Adipocyte (in vitro differentiated cells): Measurements from ENCODE around the gene SDR42E2.
"Not testable (repeated sequence)": the region's sequence is repeated elsewhere in the genome, so short reads cannot be mapped to it uniquely, and the experiment has no call there.

ENCODE experiments used
- DNase-seq: peaks from one replicate; pipeline ENCODE4 v3.0.0-alpha.2; 2015; ENCODE audit warnings: low read depth
- H3K27me3 ChIP-seq: replicated peaks from 2 replicates; pipeline ENCODE4 v1.7.0; 2013; ENCODE audit warnings: mild to moderate bottlenecking, low read length, moderate library complexity; ENCODE audit not compliant: control insufficient read depth, insufficient read depth
- H3K36me3 ChIP-seq: 2 replicates; pipeline ENCODE4 v1.7.0; 2013; ENCODE audit warnings: low read length, mild to moderate bottlenecking, moderate library complexity; ENCODE audit not compliant: control insufficient read depth, insufficient read depth, severe bottlenecking
- H3K4me1 ChIP-seq: 2 replicates; pipeline ENCODE4 v1.7.0; 2013; ENCODE audit warnings: mild to moderate bottlenecking, low read length, moderate library complexity; ENCODE audit not compliant: control insufficient read depth, insufficient read depth
- H3K4me3 ChIP-seq: 2 replicates; pipeline ENCODE4 v1.7.0; 2013; ENCODE audit warnings: mild to moderate bottlenecking, low read length, moderate library complexity
- H3K9ac ChIP-seq: 2 replicates; pipeline ENCODE4 v1.7.0; 2013; ENCODE audit warnings: mild to moderate bottlenecking, low read length, moderate library complexity
- H3K9me3 ChIP-seq: 2 replicates; pipeline ENCODE4 v1.7.0; 2013; ENCODE audit warnings: mild to moderate bottlenecking, low read length, moderate library complexity; ENCODE audit not compliant: control insufficient read depth

Gene SDR42E2

GRCh38 chr16:22194707-22195444 lies 32.6 kb downstream of the SDR42E2 start:
- Histone ChIP-seq H3K9me3 (no peaks in the 10 kb centered on the region), H3K9ac (no peak overlapping the region), H3K4me3 (no peak overlapping the region), H3K4me1 (peaks cover 30% of the 10 kb centered on the region), H3K27me3 (no peaks in the 10 kb centered on the region), H3K36me3 (no peaks in the 10 kb centered on the region)
- DNase-seq: no peak

GRCh38 chr16:22195445-22195694 lies 33.1 kb downstream of the SDR42E2 start:
- no peak for DNase-seq
- H3K4me3 ChIP-seq: no peak overlapping the region
- no peaks in the 10 kb centered on the region for H3K27me3 ChIP-seq
- H3K36me3 ChIP-seq: no peaks in the 10 kb centered on the region
- H3K9ac ChIP-seq: no peak overlapping the region
- no peaks in the 10 kb centered on the region for H3K9me3 ChIP-seq
- H3K4me1 ChIP-seq: peaks cover 31% of the 10 kb centered on the region

- H3K36me3 ChIP-seq: no peaks in the 10 kb centered on the region
- H3K9ac ChIP-seq: peak overlapping the region; percentile 83
- peak overlapping the region; percentile 82 for H3K4me3 ChIP-seq
- peaks cover 31% of the 10 kb centered on the region for H3K4me1 ChIP-seq
- DNase-seq: peak; percentile 92
- H3K9me3 ChIP-seq: no peaks in the 10 kb centered on the region
- no peaks in the 10 kb centered on the region for H3K27me3 ChIP-seq
Observed at GRCh38 chr16:22195695-22196558, 33.6 kb downstream of the SDR42E2 start.

- H3K9ac ChIP-seq, DNase-seq, H3K36me3 ChIP-seq, H3K9me3 ChIP-seq, H3K27me3 ChIP-seq: not testable (repeated sequence)
- Histone ChIP-seq H3K4me1 (peaks cover 27% of the 10 kb centered on the region), H3K4me3 (peak overlapping the region; percentile 82)
Observed at GRCh38 chr16:22196559-22197168, 34.4 kb downstream of the SDR42E2 start.

GRCh38 chr16:22198547-22199293 lies 36.4 kb downstream of the SDR42E2 start:
- peak; percentile 27 for DNase-seq
- no peak overlapping the region for H3K4me3 ChIP-seq
- no peaks in the 10 kb centered on the region for H3K27me3 ChIP-seq
- no peaks in the 10 kb centered on the region for H3K36me3 ChIP-seq
- H3K9me3 ChIP-seq: no peaks in the 10 kb centered on the region
- H3K9ac ChIP-seq: peak overlapping the region; percentile 86
- H3K4me1 ChIP-seq: peaks cover 16% of the 10 kb centered on the region

GRCh38 chr16:22202261-22202637 lies 39.9 kb downstream of the SDR42E2 start:
- H3K36me3 ChIP-seq: no peaks in the 10 kb centered on the region

GRCh38 chr16:22203091-22203490 lies 40.8 kb downstream of the SDR42E2 start:
- Histone ChIP-seq H3K9me3 (no peaks in the 10 kb centered on the region), H3K9ac (no peak overlapping the region), H3K4me1 (peaks cover 27% of the 10 kb centered on the region), H3K36me3 (no peaks in the 10 kb centered on the region), H3K4me3 (no peak overlapping the region), H3K27me3 (no peaks in the 10 kb centered on the region)
- no peak for DNase-seq

More at GRCh38 chr16:22202261-22202637, 39.9 kb downstream of the SDR42E2 start:
- no peaks in the 10 kb centered on the region for H3K27me3 ChIP-seq
- H3K4me3 ChIP-seq: no peak overlapping the region
- H3K9ac ChIP-seq: no peak overlapping the region
- no peak for DNase-seq
- peaks cover 21% of the 10 kb centered on the region for H3K4me1 ChIP-seq
- no peaks in the 10 kb centered on the region for H3K9me3 ChIP-seq

GRCh38 chr16:22204091-22204655 lies 41.9 kb downstream of the SDR42E2 start:
- Histone ChIP-seq H3K9me3 (no peaks in the 10 kb centered on the region), H3K4me1 (peaks cover 29% of the 10 kb centered on the region), H3K36me3 (no peaks in the 10 kb centered on the region), H3K27me3 (no peaks in the 10 kb centered on the region), H3K9ac (no peak overlapping the region), H3K4me3 (no peak overlapping the region)
- no peak for DNase-seq

- peak overlapping the region; percentile 96 for H3K4me3 ChIP-seq
- no peaks in the 10 kb centered on the region for H3K27me3 ChIP-seq
- no peaks in the 10 kb centered on the region for H3K9me3 ChIP-seq
- H3K4me1 ChIP-seq: peaks cover 27% of the 10 kb centered on the region
- DNase-seq: no peak
- H3K9ac ChIP-seq: peak overlapping the region; percentile 93
- H3K36me3 ChIP-seq: no peaks in the 10 kb centered on the region
Observed at GRCh38 chr16:22205577-22206012, 43.3 kb downstream of the SDR42E2 start.

GRCh38 chr16:22206013-22206841 lies 43.9 kb downstream of the SDR42E2 start, which contains the start of gene EEF2K:
Gene EEF2K (plus strand): TSS chr16:22206278. CDS start chr16:22225730, 19,452 bp downstream.
- H3K9ac ChIP-seq: peak within 1 kb of the TSS; percentile 93
- H3K4me1 ChIP-seq: peaks cover 33% of the 10 kb centered on the region
- no peaks in the 10 kb centered on the region for H3K9me3 ChIP-seq
- no peaks in the 10 kb centered on the region for H3K36me3 ChIP-seq
- peak within 1 kb of the TSS; percentile 96 for H3K4me3 ChIP-seq
- no peaks in the 10 kb centered on the region for H3K27me3 ChIP-seq
- DNase-seq: peak; percentile 97
